H9 (cell line): ENCODE results near the gene FARS2. TPM values are rescaled to one million over a fixed set of nuclear protein-coding genes. Genes with fewer than 3 reads are reported as not detected.

Source experiments
- DNase-seq: peaks from one replicate; pipeline ENCODE4 v3.0.0-alpha.2; 2017
- H2AFZ ChIP-seq: one replicate; pipeline ENCODE4 v1.6.1; 2013; ENCODE audit warnings: mild to moderate bottlenecking, low read length, control low read depth, moderate library complexity
- H2AK5ac ChIP-seq: 2 replicates; pipeline ENCODE4 v1.6.1; 2013; ENCODE audit warnings: low read length, control low read depth, mixed read lengths; ENCODE audit not compliant: insufficient read length
- H2BK120ac ChIP-seq: one replicate; pipeline ENCODE4 v1.6.1; 2013; ENCODE audit warnings: low read depth, mild to moderate bottlenecking, low read length, control low read depth, inconsistent platforms; ENCODE audit not compliant: poor library complexity, severe bottlenecking
- H2BK12ac ChIP-seq: 2 replicates; pipeline ENCODE4 v1.6.1; 2013; ENCODE audit warnings: low read length, control low read depth, mixed read lengths, low read depth; ENCODE audit not compliant: insufficient read length
- H2BK15ac ChIP-seq: 2 replicates; pipeline ENCODE4 v1.6.1; 2013; ENCODE audit warnings: low read depth, low read length, control low read depth
- H2BK20ac ChIP-seq: one replicate; pipeline ENCODE4 v1.6.1; 2013; ENCODE audit warnings: low read depth, mild to moderate bottlenecking, low read length, control low read depth, inconsistent platforms; ENCODE audit not compliant: poor library complexity, severe bottlenecking
- H2BK5ac ChIP-seq: 2 replicates; pipeline ENCODE4 v1.6.1; 2013; ENCODE audit warnings: low read length, control low read depth, mixed read lengths; ENCODE audit not compliant: insufficient read length
- H3K14ac ChIP-seq: 2 replicates; pipeline ENCODE4 v1.6.1; 2013; ENCODE audit warnings: low read length, control low read depth; ENCODE audit not compliant: insufficient read depth
- H3K18ac ChIP-seq: 2 replicates; pipeline ENCODE4 v1.6.1; 2013; ENCODE audit warnings: low read depth, mild to moderate bottlenecking, mixed read lengths, low read length, control low read depth; ENCODE audit not compliant: insufficient read length
- H3K23ac ChIP-seq: 2 replicates; pipeline ENCODE4 v1.6.1; 2013; ENCODE audit warnings: low read length, control low read depth, mixed read lengths, low read depth; ENCODE audit not compliant: insufficient read length
- H3K23me2 ChIP-seq: 2 replicates; pipeline ENCODE4 v1.6.1; 2013; ENCODE audit warnings: low read depth, mild to moderate bottlenecking, mixed read lengths, low read length, control low read depth; ENCODE audit not compliant: insufficient read length, poor library complexity, severe bottlenecking
- H3K27ac ChIP-seq: 2 replicates; pipeline ENCODE4 v1.5.1; 2013; ENCODE audit warnings: low read length, control low read depth, mixed read lengths, low read depth; ENCODE audit not compliant: insufficient read length
- H3K27me3 ChIP-seq: 2 replicates; pipeline ENCODE4 v1.6.1; 2013; ENCODE audit warnings: low read length, control low read depth, inconsistent platforms; ENCODE audit not compliant: insufficient read depth
- H3K4ac ChIP-seq: 2 replicates; pipeline ENCODE4 v1.6.1; 2013; ENCODE audit warnings: low read depth, mild to moderate bottlenecking, control low read depth, inconsistent platforms, low read length, moderate library complexity
- H3K4me1 ChIP-seq: 2 replicates; pipeline ENCODE4 v1.6.1; 2013; ENCODE audit warnings: low read length, control low read depth, inconsistent platforms; ENCODE audit not compliant: insufficient read depth
- H3K4me2 ChIP-seq: 2 replicates; pipeline ENCODE4 v1.6.1; 2013; ENCODE audit warnings: low read length, control low read depth, mixed read lengths; ENCODE audit not compliant: insufficient read length, insufficient read depth
- H3K56ac ChIP-seq: 2 replicates; pipeline ENCODE4 v1.6.1; 2013; ENCODE audit warnings: low read depth, mild to moderate bottlenecking, mixed read lengths, low read length, control low read depth; ENCODE audit not compliant: insufficient read length
- H3K79me1 ChIP-seq: 2 replicates; pipeline ENCODE4 v1.6.1; 2013; ENCODE audit warnings: low read depth, mild to moderate bottlenecking, moderate library complexity, low read length, control low read depth, inconsistent platforms; ENCODE audit not compliant: insufficient read depth, poor library complexity, severe bottlenecking
- H3K79me2 ChIP-seq: 2 replicates; pipeline ENCODE4 v1.6.1; 2013; ENCODE audit warnings: low read length, control low read depth, inconsistent platforms; ENCODE audit not compliant: insufficient read depth
- H3K9ac ChIP-seq: 2 replicates; pipeline ENCODE4 v1.6.1; 2013; ENCODE audit warnings: low read length, control low read depth, mixed read lengths; ENCODE audit not compliant: insufficient read length; ENCODE audit errors: extremely low read depth
- H3K9me3 ChIP-seq: one replicate; pipeline ENCODE4 v1.6.1; 2013; ENCODE audit warnings: low read depth, low read length, inconsistent platforms; ENCODE audit not compliant: control insufficient read depth
- H3T11ph ChIP-seq: one replicate; pipeline ENCODE4 v1.6.1; 2013; ENCODE audit warnings: mild to moderate bottlenecking, low read length, control low read depth, inconsistent platforms
- H4K20me1 ChIP-seq: one replicate; pipeline ENCODE4 v1.6.1; 2013; ENCODE audit not compliant: control insufficient read depth, insufficient read length, insufficient read depth
- H4K5ac ChIP-seq: 2 replicates; pipeline ENCODE4 v1.6.1; 2013; ENCODE audit warnings: low read depth, mild to moderate bottlenecking, mixed read lengths, low read length, control low read depth; ENCODE audit not compliant: insufficient read length
- H4K8ac ChIP-seq: replicated peaks from 2 replicates; pipeline ENCODE4 v1.6.1; 2013; ENCODE audit warnings: low read length, control low read depth, mixed read lengths, low read depth; ENCODE audit not compliant: insufficient read length
- H4K91ac ChIP-seq: 2 replicates; pipeline ENCODE4 v1.6.1; 2013; ENCODE audit warnings: low read depth, mild to moderate bottlenecking, moderate library complexity, mixed read lengths, low read length, control low read depth; ENCODE audit not compliant: insufficient read length
- H3K27ac Mint-ChIP-seq, 3 experiments: 2 replicates in 2 of 3; 3 replicates in 1 of 3; pipeline ENCODE4 v1.8.0; 2020 to 2021; ENCODE audit warnings: mixed read lengths in 3 of 3, mild to moderate bottlenecking in 1 of 3, moderate library complexity in 1 of 3
- H3K27me3 Mint-ChIP-seq: 2 replicates; pipeline ENCODE4 v1.8.0; 2021; ENCODE audit warnings: low read depth, mild to moderate bottlenecking, moderate library complexity, mixed read lengths
- H3K36me3 Mint-ChIP-seq, 3 experiments: 2 replicates in 2 of 3; 3 replicates in 1 of 3; pipeline ENCODE4 v1.8.0; 2020 to 2021; ENCODE audit warnings: low read depth in 3 of 3, mixed read lengths in 3 of 3; ENCODE audit not compliant: insufficient read depth in 1 of 3
- H3K4me1 Mint-ChIP-seq, 2 experiments: 2 replicates each; pipeline ENCODE4 v1.8.0; 2020; ENCODE audit warnings: mixed read lengths in 2 of 2
- H3K4me3 Mint-ChIP-seq, 2 experiments: 2 replicates in 1 of 2; 3 replicates in 1 of 2; pipeline ENCODE4 v1.8.0; 2020 to 2021; ENCODE audit warnings: mild to moderate bottlenecking in 2 of 2, mixed read lengths in 2 of 2, moderate library complexity in 1 of 2
- H3K9me3 Mint-ChIP-seq, 2 experiments: 2 replicates in 1 of 2; 3 replicates in 1 of 2; pipeline ENCODE4 v1.8.0; 2020; ENCODE audit warnings: mild to moderate bottlenecking in 2 of 2, mixed read lengths in 2 of 2, moderate library complexity in 1 of 2
- WGBS: extraction: QIAGEN DNeasy Blood & Tissue Kit; methylation state at CpG from one replicate; pipeline ENCODE4 v1.1.7; 2013; ENCODE audit warnings: missing lambda C conversion rate, low lambda C conversion rate, mixed read lengths; ENCODE audit not compliant: insufficient read length; ENCODE audit errors: extremely low coverage; 5-methylcytosine and 5-hydroxymethylcytosine counted together
- total RNA-seq: library from RNA; stranded (reverse); gene quantifications from 2 replicates; pipeline ENCODE4 v1.2.1, GENCODE V29; 2021
- TF ChIP-seq, protein P1 (sequence below): fragments of 200-600 bp; sonication (generic); conservative IDR thresholded peaks from 3 replicates; pipeline ENCODE4 v1.8.0; 2021; ENCODE audit warnings: antibody characterized with exemption, mild to moderate bottlenecking

Gene FARS2
- total RNA-seq, 1 experiment from 2014 or later: 8.5 TPM

DNA sequence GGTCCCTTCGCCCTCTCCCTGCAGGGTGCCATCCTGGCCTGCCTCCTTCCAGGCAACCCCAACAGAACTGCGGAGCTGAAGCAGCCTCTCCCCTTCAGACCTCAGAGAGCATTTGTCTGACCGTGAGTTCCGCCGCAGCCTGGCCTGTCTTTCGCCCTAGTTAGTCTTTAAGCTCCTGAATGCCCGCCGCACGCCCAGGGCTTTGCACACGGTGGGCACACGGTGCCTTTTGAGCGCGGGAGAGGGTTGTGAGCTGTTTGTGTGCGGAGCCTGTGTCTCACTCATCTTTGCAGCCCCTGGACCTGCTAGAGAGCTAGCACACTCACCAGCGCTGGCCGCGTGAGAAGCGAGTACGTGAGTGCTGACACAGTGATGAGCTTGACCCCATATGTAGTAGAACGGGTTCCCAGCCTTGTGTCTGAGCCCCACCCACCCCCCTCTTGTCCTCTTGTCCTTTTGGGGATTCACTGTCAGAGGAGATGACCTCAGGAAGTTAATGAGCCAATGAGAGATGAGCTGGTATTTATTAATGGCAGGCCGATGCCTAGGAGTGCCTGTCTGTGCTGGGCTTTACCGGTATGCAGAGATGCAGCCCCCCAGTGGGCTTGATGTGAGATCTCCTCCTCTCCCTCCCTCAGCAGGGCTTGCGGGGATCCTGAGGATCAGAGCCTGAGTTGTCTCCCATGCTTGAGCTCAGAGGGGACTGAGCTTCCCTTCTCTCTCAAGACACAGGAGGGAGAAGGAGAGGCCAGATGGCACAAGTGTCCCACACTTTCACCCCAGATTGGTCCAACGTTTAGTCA, 249.2 kb downstream of the FARS2 start:
- H3K4ac ChIP-seq: no peak overlapping the region
- Mint-ChIP-seq H3K36me3 (0 out of 7 replicates have a peak, but pooled peaks cover 0 to under 1% (median 0%) of the 10 kb centered on the region in 3 experiments), H3K9me3 (peaks cover 0 to under 1% of the 10 kb centered on the region in 2 experiments; a peak in 1 of 5 replicates), H3K27me3 (no peaks in the 10 kb centered on the region), H3K4me1 (peaks cover 20 to 36% of the 10 kb centered on the region in 2 experiments), H3K27ac (peak overlapping the region in 2 of 3 experiments; percentile 23 to 59; a peak in 4 of 7 replicates), H3K4me3 (no peak overlapping the region; a peak in 1 of 5 replicates)
- no peak overlapping the region for H3K56ac ChIP-seq
- H4K8ac ChIP-seq: no peak overlapping the region
- no peak overlapping the region for H3T11ph ChIP-seq
- no peak overlapping the region for H4K91ac ChIP-seq
- DNase-seq: peak; percentile 38
- no peak overlapping the region for H2AFZ ChIP-seq
- no peak overlapping the region for H2AK5ac ChIP-seq
- no peak overlapping the region for H3K14ac ChIP-seq
- no peak overlapping the region for H3K27ac ChIP-seq
- WGBS: no CpG with 5 or more reads among the region's 24 CpGs
- H3K27me3 ChIP-seq: no peaks in the 10 kb centered on the region
- peaks cover 2% of the 10 kb centered on the region; the same call in 1 of the 2 replicates for H3K4me1 ChIP-seq
- no peak overlapping the region for H2BK20ac ChIP-seq
- no peak overlapping the region for H2BK120ac ChIP-seq
- H4K5ac ChIP-seq: no peak overlapping the region
- H3K79me1 ChIP-seq: no peaks in the 10 kb centered on the region
- H3K23ac ChIP-seq: no peak overlapping the region
- H3K18ac ChIP-seq: no peak overlapping the region
- H2BK15ac ChIP-seq: no peak overlapping the region
- H3K9ac ChIP-seq: no peak overlapping the region
- no peak overlapping the region for H2BK5ac ChIP-seq
- no peaks in the 10 kb centered on the region for H3K23me2 ChIP-seq
- TF ChIP-seq, protein P1, sequence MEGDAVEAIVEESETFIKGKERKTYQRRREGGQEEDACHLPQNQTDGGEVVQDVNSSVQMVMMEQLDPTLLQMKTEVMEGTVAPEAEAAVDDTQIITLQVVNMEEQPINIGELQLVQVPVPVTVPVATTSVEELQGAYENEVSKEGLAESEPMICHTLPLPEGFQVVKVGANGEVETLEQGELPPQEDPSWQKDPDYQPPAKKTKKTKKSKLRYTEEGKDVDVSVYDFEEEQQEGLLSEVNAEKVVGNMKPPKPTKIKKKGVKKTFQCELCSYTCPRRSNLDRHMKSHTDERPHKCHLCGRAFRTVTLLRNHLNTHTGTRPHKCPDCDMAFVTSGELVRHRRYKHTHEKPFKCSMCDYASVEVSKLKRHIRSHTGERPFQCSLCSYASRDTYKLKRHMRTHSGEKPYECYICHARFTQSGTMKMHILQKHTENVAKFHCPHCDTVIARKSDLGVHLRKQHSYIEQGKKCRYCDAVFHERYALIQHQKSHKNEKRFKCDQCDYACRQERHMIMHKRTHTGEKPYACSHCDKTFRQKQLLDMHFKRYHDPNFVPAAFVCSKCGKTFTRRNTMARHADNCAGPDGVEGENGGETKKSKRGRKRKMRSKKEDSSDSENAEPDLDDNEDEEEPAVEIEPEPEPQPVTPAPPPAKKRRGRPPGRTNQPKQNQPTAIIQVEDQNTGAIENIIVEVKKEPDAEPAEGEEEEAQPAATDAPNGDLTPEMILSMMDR: no peak
- no peaks in the 10 kb centered on the region for H3K9me3 ChIP-seq
- H2BK12ac ChIP-seq: no peak overlapping the region
- no peak overlapping the region for H3K4me2 ChIP-seq
- H3K79me2 ChIP-seq: no peaks in the 10 kb centered on the region
- H4K20me1 ChIP-seq: no peaks in the 10 kb centered on the region
